Measurements from ENCODE around the gene NPPA.
"Not testable (repeated sequence)": the region's sequence is repeated elsewhere in the genome, so short reads cannot be mapped to it uniquely, and the experiment has no call there.

The NPPA gene

GRCh38 chr1:11806307-11806936, 41.2 kb downstream of the NPPA start:
- no peak for DNase-seq (ENCODE audit: extremely low read depth, insufficient read length)

GRCh38 chr1:11805422-11806306, 41.9 kb downstream of the NPPA start, which contains the start of the genes CLCN6 and MTHFR:
Gene CLCN6 (plus strand): TSS chr1:11806191. CDS start chr1:11806263, 72 bp downstream.
Gene MTHFR (minus strand): TSS chr1:11805964. CDS start chr1:11803116, 2,848 bp downstream.
- TF ChIP-seq CTCF (IDR thresholded peaks at IDR 0.05; ENCODE audit: insufficient read depth, low read length, poor library complexity, severe bottlenecking): no peak
- peak; percentile 99 for DNase-seq (ENCODE audit: extremely low read depth, insufficient read length)
- Histone ChIP-seq H3K27me3 (replicated peaks; ENCODE audit: control insufficient read depth, insufficient read depth, low read length) (no peaks in the 10 kb centered on the region), H3K4me3 (replicated peaks; ENCODE audit: low read depth, low read length) (peak within 1 kb of the TSS; percentile 92), H3K36me3 (ENCODE audit: control insufficient read depth, insufficient read depth, low read length) (peaks cover 5% of the 10 kb centered on the region)

More at GRCh38 chr1:11806307-11806936, 41.2 kb downstream of the NPPA start:
- peak overlapping the region; percentile 92 for H3K4me3 ChIP-seq (replicated peaks; ENCODE audit: low read depth, low read length)
- no peaks in the 10 kb centered on the region; the same call in 1 of the 2 replicates for H3K36me3 ChIP-seq (ENCODE audit: control insufficient read depth, insufficient read depth, low read length)
- no peaks in the 10 kb centered on the region for H3K27me3 ChIP-seq (replicated peaks; ENCODE audit: control insufficient read depth, insufficient read depth, low read length)
- TF ChIP-seq CTCF (IDR thresholded peaks at IDR 0.05; ENCODE audit: insufficient read depth, low read length, poor library complexity, severe bottlenecking): no peak

GRCh38 chr1:11804666-11805421, 42.7 kb downstream of the NPPA start:
- peak overlapping the region; percentile 92 for H3K4me3 ChIP-seq (replicated peaks; ENCODE audit: low read depth, low read length)
- DNase-seq (ENCODE audit: extremely low read depth, insufficient read length): no peak
- no peaks in the 10 kb centered on the region for H3K27me3 ChIP-seq (replicated peaks; ENCODE audit: control insufficient read depth, insufficient read depth, low read length)
- no peak for TF ChIP-seq CTCF (IDR thresholded peaks at IDR 0.05; ENCODE audit: insufficient read depth, low read length, poor library complexity, severe bottlenecking)
- peaks cover 12% of the 10 kb centered on the region for H3K36me3 ChIP-seq (ENCODE audit: control insufficient read depth, insufficient read depth, low read length)

- H3K4me3 ChIP-seq (replicated peaks; ENCODE audit: low read depth, low read length): peak overlapping the region; percentile 92
- not testable (repeated sequence) for H3K27me3 ChIP-seq (replicated peaks; ENCODE audit: control insufficient read depth, insufficient read depth, low read length); DNase-seq (ENCODE audit: extremely low read depth, insufficient read length)
- peaks cover 13% of the 10 kb centered on the region for H3K36me3 ChIP-seq (ENCODE audit: control insufficient read depth, insufficient read depth, low read length)
These were observed 43.5 kb downstream of the NPPA start for GRCh38 chr1:11803924-11804665.

- peaks cover 13% of the 10 kb centered on the region for H3K36me3 ChIP-seq (ENCODE audit: control insufficient read depth, insufficient read depth, low read length)
- no peak for TF ChIP-seq CTCF (IDR thresholded peaks at IDR 0.05; ENCODE audit: insufficient read depth, low read length, poor library complexity, severe bottlenecking)
- H3K27me3 ChIP-seq (replicated peaks; ENCODE audit: control insufficient read depth, insufficient read depth, low read length): no peaks in the 10 kb centered on the region
- H3K4me3 ChIP-seq (replicated peaks; ENCODE audit: low read depth, low read length): peak overlapping the region; percentile 49
- peak; percentile 72 for DNase-seq (ENCODE audit: extremely low read depth, insufficient read length)
These were observed 44.4 kb downstream of the NPPA start for GRCh38 chr1:11802973-11803885.

All from GM06990 (cell line).